ENCODE measurements around the gene RNF114. TPM values are rescaled to one million over a fixed set of nuclear protein-coding genes. Genes with fewer than 3 reads are reported as not detected.

Gene RNF114
- total and polyA plus RNA-seq, 4 donors = 30.9 to 87.9 (median 40.9) TPM

GRCh38 chr20:49965781-49966305 lies 29.6 kb downstream of the RNF114 start (continued):
- TF ChIP-seq REST (IDR thresholded peaks at IDR 0.05) = no peak
- TF ChIP-seq FOXA1 (IDR thresholded peaks at IDR 0.05) = no peak
- TF ChIP-seq HNF4G (IDR thresholded peaks at IDR 0.05) = no peak
- TF ChIP-seq MAX (IDR thresholded peaks at IDR 0.05) = no peak
- no peak for TF ChIP-seq RAD21 (IDR thresholded peaks at IDR 0.05)
- no peak for TF ChIP-seq NR2F2 (IDR thresholded peaks at IDR 0.05)
- TF ChIP-seq JUND (IDR thresholded peaks at IDR 0.05) = no peak
- TF ChIP-seq ATF3 (IDR thresholded peaks at IDR 0.05) = no peak
- TF ChIP-seq FOXA2 (IDR thresholded peaks at IDR 0.05) = no peak

- Histone ChIP-seq H3K9me3 (ENCODE audit: control insufficient read depth in 4 of 4, low read length in 3 of 4) (no peaks in the 10 kb centered on the region), H3K4me3 (ENCODE audit: low read depth in 1 of 3, low read length in 3 of 3) (no peak overlapping the region), H3K4me1 (ENCODE audit: control insufficient read depth in 4 of 4, insufficient read depth in 4 of 4, low read length in 3 of 4) (peaks cover 0 to 1% (median 0%) of the 10 kb centered on the region in 4 donors), H3K9ac (ENCODE audit: low read depth in 1 of 2, low read length in 2 of 2) (no peak overlapping the region), H3K27ac (ENCODE audit: low read depth in 1 of 2, low read length in 2 of 2) (no peak overlapping the region), H3K27me3 (ENCODE audit: control insufficient read depth in 4 of 4, insufficient read depth in 4 of 4, low read length in 3 of 4) (no peaks in the 10 kb centered on the region), H3K36me3 (ENCODE audit: control insufficient read depth in 4 of 4, insufficient read depth in 3 of 4, low read depth in 1 of 4, low read length in 3 of 4) (peaks cover 0 to 2% (median 0%) of the 10 kb centered on the region in 4 donors)
- TF ChIP-seq EGR1 (IDR thresholded peaks at IDR 0.05; ENCODE audit: low read depth in 2 of 2) (no peak), RAD21 (IDR thresholded peaks at IDR 0.05) (no peak), REST (IDR thresholded peaks at IDR 0.05) (no peak), HNF4A (conservative IDR thresholded peaks at IDR 0.05) (no peak), TAF1 (conservative IDR thresholded peaks at IDR 0.05) (no peak), RXRA (IDR thresholded peaks at IDR 0.05) (no peak), ZBTB33 (IDR thresholded peaks at IDR 0.05) (no peak)
- TF ChIP-seq, protein P1, sequence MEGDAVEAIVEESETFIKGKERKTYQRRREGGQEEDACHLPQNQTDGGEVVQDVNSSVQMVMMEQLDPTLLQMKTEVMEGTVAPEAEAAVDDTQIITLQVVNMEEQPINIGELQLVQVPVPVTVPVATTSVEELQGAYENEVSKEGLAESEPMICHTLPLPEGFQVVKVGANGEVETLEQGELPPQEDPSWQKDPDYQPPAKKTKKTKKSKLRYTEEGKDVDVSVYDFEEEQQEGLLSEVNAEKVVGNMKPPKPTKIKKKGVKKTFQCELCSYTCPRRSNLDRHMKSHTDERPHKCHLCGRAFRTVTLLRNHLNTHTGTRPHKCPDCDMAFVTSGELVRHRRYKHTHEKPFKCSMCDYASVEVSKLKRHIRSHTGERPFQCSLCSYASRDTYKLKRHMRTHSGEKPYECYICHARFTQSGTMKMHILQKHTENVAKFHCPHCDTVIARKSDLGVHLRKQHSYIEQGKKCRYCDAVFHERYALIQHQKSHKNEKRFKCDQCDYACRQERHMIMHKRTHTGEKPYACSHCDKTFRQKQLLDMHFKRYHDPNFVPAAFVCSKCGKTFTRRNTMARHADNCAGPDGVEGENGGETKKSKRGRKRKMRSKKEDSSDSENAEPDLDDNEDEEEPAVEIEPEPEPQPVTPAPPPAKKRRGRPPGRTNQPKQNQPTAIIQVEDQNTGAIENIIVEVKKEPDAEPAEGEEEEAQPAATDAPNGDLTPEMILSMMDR (IDR thresholded peaks at IDR 0.05; ENCODE audit: low read depth, low read length, missing input control) = no peak
- 98% methylated on average over 2 of the region's 2 CpGs for WGBS
- DNase-seq (ENCODE audit: low spot score) = no peak
Observed at GRCh38 chr20:49966861-49967260, 30.7 kb downstream of the RNF114 start.
